Retinal pigment epithelial cell (primary cell): Measurements from ENCODE around the gene MGME1.
"Not testable (repeated sequence)": the region's sequence is repeated elsewhere in the genome, so short reads cannot be mapped to it uniquely, and the experiment has no call there.

Experiments
- DNase-seq: peaks from one replicate; pipeline ENCODE4 v3.0.0-alpha.2; 2010; ENCODE audit warnings: low read depth
- H3K4me3 ChIP-seq: 2 replicates; pipeline ENCODE4 v1.5.1; 2011; ENCODE audit warnings: mild to moderate bottlenecking, low read length, control low read depth, moderate library complexity
- TF ChIP-seq, protein P1 (sequence below): conservative IDR thresholded peaks from 2 replicates; pipeline ENCODE4 v1.5.1; 2011; ENCODE audit warnings: low read depth, low read length, control low read depth, inconsistent platforms

Gene MGME1

DNA sequence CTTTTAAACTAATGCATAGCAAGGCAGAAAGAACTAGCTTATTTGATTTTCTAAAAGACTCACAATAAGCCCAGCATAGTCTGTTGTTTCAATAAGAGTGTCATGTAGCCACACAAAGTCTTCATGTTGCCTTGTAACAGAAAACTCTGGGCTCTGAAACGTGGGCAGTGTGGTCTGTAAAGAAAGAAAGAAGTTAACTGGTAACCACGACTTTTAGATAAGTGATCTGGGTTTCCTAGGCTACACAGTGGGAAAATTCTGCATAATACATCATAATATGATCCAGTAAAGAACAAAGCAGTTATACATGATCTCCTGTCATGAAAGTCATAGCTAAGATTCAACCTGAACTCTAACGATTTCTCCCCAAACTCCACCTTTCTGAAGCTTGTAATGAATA lies 13.5 kb upstream of the MGME1 start:
- TF ChIP-seq, protein P1, sequence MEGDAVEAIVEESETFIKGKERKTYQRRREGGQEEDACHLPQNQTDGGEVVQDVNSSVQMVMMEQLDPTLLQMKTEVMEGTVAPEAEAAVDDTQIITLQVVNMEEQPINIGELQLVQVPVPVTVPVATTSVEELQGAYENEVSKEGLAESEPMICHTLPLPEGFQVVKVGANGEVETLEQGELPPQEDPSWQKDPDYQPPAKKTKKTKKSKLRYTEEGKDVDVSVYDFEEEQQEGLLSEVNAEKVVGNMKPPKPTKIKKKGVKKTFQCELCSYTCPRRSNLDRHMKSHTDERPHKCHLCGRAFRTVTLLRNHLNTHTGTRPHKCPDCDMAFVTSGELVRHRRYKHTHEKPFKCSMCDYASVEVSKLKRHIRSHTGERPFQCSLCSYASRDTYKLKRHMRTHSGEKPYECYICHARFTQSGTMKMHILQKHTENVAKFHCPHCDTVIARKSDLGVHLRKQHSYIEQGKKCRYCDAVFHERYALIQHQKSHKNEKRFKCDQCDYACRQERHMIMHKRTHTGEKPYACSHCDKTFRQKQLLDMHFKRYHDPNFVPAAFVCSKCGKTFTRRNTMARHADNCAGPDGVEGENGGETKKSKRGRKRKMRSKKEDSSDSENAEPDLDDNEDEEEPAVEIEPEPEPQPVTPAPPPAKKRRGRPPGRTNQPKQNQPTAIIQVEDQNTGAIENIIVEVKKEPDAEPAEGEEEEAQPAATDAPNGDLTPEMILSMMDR = no peak
- DNase-seq = no peak
- no peak overlapping the region for H3K4me3 ChIP-seq

DNA sequence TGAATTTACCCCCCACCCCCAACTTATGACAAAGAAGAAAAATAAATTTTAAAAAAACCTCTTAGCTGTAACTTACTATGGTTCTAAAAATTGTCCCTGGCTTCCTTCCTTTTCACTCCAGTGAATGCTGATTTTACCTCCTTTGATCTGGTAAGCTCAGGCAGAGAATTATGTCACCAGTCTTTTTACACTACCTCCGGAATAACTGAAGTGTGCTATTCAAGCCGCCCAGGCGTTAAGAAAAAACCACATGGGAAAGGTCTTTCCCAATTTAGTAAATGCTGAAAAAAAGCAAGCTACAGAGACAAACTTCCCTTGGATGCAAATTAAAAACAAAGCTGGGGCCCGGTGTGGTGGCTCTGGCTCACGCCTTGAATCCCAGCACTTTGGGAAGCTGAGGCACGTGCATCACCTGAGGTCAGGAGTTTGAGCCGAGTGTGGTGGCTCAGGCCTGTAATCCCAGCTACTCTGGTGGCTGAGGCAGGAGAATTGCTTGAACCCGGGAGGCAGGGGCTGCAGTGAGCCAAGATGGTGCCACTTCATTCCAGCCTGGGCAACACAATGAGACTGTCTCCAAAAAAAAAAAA lies 12.6 kb upstream of the MGME1 start:
- no peak overlapping the region for H3K4me3 ChIP-seq
- TF ChIP-seq, protein P1 = no peak
- DNase-seq = no peak

DNA sequence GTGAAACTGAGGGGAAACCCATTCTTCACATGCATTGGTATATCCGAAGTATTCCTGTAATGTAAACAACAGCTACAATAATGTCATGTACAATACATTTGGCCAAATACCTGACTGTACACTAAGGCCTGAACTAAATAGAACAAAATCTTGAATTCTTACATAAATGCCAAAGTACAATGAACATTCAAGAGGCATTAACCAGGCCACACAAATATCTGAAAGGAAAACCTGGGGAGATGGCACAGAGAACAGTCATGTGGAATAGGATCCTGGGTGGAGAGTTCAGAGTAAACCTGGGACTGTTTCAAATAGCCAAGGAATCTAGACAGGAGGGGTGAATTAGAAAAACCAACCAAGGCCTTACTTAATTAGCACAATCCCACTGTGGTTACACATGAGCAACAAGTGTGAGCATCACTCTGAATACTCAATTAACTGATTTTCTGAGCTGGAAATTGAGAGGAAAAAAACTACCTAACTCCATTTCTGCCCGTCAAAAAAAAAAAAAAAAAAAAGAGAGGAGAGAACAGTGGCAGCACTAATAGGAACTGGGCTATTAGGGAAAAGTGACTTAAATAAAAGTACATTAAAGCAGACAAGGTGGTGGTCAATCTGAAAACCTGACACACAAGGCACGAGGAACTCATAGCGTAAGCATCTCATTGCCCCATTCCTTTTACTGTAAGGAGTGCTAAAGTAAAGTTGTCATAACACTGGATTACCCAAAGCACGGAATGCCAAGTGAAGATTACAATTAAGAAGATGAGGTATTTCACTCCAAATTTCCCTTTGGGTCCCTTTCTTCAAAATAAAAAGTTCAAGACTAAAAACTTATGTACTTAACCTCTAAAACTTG lies 11.1 kb upstream of the MGME1 start:
- H3K4me3 ChIP-seq = no peak overlapping the region

DNA sequence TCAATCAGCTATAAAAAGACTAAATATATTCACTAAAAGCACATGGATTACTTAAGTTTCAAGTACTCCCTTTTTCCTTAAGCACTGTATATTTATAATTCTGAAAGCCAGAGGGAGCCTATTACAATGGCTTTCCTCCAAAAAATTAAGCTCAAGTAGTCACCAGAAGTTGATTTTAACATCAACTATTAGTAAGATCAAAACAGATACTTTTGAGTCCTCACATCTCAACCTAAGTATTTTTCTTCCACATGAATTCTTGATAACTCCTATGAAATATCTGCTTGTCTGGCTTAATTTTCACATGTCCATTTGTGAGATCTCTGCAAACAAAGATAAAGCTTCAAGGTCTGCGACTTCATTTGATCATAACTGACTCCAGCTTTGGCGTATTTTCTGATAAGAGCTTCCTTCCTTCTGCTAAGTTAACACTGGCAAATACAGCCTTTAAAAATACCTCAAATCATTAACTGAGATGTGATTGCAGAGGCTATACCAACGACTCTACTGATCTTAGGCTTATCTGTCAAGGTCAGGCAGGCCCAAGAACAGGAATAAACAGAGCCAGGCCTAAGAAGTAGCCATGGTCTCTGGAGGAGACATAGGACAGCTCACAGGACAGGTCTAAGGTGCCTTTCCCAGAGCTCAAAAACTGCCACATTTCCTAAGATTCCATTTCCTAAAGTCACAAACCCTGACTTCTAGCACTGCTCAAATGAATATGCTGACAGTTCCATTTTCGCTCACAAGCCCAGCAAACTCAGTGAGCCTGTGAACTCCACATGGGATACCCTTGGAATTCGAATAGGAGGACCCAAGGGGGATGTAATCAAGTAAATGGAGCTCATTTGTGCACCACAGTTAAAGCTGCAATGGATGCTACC lies 10.2 kb upstream of the MGME1 start:
- TF ChIP-seq, protein P1 = no peak
- no peak overlapping the region for H3K4me3 ChIP-seq
- no peak for DNase-seq

More for the DNA sequence above, 11.1 kb upstream of the MGME1 start:
- TF ChIP-seq, protein P1 = no peak
- DNase-seq = peak; percentile 56

DNA sequence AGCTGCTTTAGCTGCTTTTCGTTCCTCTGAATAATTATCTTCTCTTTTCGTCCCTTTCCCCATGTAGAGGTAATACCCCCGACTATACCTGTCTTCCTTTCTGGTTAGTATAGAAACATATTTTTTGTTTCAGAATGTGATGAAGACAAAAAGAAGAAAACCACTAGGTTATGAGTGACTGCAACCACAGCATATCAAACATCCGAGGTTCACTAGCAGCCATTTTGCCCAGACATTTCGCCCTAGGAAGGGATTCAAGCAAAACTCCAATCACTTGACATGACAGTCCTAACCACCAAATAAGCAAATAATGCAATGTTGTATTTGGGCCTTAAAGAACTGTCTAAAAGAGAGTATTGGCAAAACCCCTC lies 9.6 kb upstream of the MGME1 start:
- DNase-seq = no peak
- no peak overlapping the region for H3K4me3 ChIP-seq
- TF ChIP-seq, protein P1 = no peak

DNA sequence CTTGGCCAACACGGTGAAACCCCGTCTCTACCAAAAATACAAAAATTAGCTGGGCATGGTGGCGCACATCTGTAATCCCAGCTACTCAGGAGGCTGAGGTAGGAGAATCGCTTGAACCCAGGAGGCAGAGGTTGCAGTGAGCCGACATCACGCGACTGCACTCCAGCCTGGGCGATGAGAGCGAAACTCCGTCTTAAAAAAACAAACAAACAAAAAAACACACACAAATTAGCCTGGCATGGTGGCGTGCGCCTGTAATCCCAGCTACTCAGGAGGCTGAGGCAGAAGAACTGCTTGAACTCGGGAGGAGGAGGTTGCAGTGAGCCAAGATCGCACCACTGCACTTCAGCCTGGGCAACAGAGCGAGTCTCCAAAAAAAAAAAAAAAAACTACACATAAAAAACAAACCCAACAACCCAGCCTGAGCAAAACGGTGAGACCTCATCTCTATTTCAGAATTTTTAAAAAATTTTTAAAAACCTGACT lies 8.4 kb upstream of the MGME1 start:
- not testable (repeated sequence) for H3K4me3 ChIP-seq, DNase-seq

DNA sequence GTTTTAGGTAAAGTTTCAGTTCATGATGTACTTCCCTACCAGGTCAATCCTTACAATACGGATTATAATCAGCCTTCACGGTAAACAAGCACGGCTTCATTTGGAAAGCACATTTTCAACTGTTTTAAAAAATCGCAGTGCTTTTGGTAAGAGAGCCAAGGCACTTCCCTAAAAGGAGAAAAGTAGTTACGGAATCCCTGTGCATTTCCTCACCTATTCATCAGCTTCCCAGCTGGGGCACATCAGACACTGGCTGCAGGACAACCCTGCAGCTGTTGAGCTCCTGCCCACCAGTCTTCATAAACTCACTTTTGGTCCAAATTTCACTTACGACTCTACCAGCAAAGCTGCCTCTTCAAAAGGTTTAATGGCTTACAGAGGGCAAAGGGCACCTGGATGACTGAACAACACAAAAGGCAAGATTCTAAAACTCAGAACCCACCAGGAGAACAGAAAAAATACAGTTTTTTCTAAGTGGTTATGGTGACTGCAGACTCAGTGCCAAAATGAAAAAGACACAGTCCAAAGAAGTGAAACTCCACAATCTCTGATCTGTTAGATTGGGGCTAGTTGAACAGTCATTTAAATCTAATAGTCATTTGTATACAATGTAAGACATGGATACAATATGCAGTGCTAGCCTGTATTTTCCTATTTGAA lies 7.8 kb upstream of the MGME1 start:
- no peak overlapping the region for H3K4me3 ChIP-seq
- no peak for DNase-seq
- TF ChIP-seq, protein P1 = no peak
